Prostate gland (tissue), 2 donors: ENCODE data around the gene LSM3.

Experiments used
- POLR2AphosphoS5 ChIP-seq: sonication (generic); formaldehyde crosslinking; IDR thresholded peaks from one replicate; pipeline ENCODE4 v1.6.1; 2017; ENCODE audit warnings: antibody characterized with exemption
- TF ChIP-seq, protein P1 (sequence below), 4 experiments: fragments of 200-600 bp in 2 of 4; fragments of 450-650 bp in 2 of 4; sonication (generic) in 2 of 4; IDR thresholded peaks; 1 replicate in 3 of 4; 2 replicates in 1 of 4; pipeline ENCODE4 v1.5.1; 2016 to 2019; ENCODE audit warnings: antibody characterized with exemption in 4 of 4, mild to moderate bottlenecking in 2 of 4, moderate library complexity in 2 of 4

DNA sequence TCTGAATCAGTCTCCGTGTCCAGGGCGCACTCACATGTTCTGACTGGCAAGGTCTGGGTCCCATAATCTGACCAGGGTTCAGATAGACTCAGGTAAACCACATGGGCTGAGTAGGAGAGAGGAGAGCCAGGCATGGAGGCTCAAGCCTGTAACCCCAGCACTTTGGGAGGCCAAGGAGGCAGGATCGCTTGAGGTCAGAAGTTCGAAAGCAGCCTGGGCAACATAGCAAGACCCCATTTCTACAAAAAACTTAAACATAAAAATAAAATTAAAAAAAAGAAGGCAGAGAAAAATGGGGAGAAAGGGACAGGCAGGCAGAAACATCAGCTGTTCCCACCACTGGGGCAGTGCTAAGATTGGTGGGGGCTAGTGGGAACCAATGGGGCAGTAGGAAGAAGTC is 48.4 kb upstream of the LSM3 start:
- TF ChIP-seq, protein P1, sequence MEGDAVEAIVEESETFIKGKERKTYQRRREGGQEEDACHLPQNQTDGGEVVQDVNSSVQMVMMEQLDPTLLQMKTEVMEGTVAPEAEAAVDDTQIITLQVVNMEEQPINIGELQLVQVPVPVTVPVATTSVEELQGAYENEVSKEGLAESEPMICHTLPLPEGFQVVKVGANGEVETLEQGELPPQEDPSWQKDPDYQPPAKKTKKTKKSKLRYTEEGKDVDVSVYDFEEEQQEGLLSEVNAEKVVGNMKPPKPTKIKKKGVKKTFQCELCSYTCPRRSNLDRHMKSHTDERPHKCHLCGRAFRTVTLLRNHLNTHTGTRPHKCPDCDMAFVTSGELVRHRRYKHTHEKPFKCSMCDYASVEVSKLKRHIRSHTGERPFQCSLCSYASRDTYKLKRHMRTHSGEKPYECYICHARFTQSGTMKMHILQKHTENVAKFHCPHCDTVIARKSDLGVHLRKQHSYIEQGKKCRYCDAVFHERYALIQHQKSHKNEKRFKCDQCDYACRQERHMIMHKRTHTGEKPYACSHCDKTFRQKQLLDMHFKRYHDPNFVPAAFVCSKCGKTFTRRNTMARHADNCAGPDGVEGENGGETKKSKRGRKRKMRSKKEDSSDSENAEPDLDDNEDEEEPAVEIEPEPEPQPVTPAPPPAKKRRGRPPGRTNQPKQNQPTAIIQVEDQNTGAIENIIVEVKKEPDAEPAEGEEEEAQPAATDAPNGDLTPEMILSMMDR (IDR thresholded peaks at IDR 0.05) = no peak
- TF ChIP-seq POLR2AphosphoS5 = no peak
